NCI-H1436 treated with DMSO at 0.1 percent for 48 hours (cell line): ENCODE results near the gene RAB35.

ENCODE experiments used
- DNase-seq: peaks from one replicate; lab custom pipeline; 2025; lab: John Stamatoyannopoulos, UW

Gene RAB35

GRCh38 chr12:120132863-120133385 lies 16.4 kb upstream of the RAB35 start:
- no peak for DNase-seq

DNA sequence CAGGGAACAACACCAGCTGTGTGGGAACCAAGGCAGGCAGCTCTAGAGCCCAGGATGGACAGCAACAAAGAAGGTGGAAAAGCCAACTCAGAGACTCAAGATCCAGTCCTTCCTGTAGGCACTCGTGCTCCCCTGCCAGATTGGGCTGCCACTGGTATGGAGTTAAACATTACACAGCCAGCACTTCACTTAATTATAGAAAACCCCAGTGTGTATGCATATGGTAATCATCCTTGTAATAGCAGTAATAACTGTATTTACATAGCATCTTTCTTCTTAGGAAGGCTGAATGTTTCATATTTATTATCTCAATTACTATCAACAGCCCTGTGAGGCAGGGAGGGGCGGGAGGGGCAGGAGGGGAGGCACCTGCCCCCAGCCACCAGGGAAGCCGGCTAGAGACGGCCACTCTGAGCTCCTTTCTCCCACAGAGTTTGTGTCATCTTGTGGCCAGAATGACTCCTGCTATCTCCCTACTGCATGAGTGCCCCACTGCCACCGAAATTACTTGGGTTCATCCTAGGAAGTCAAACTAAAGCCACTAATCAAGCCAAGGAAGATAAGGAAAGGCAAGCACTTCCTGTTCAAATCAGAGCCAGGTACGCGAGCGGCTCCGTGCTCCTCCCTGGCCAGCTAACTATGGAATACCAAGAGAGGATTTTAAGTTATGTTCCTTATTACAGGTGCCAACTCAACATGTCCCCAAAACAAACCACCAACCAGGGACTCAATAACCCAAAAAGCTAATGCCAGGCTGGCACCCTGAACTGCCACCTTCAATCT lies 15.7 kb upstream of the RAB35 start:
- peak; percentile 76 for DNase-seq

DNA sequence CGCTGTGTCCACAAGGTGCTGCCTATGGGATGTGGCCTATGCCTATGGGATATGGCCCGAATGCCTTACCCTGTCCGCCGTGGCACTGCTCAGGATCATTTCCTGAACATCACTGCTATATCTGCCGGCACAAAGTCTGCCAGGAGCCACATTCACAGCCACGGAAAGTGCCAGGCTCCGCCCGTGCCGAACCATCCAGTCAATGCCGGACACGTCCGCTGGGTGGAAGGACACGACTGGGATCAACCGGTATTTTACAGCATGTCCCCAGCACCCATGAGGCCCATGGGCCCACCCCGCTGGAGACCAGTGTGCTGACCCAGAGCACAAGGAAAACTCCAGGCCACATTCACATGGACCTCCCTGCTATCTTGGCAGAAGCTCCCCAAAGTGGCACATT lies 14.6 kb upstream of the RAB35 start:
- DNase-seq = no peak

GRCh38 chr12:120130011-120130410 lies 13.5 kb upstream of the RAB35 start:
- no peak for DNase-seq

GRCh38 chr12:120126635-120127005 lies 10.1 kb upstream of the RAB35 start:
- no peak for DNase-seq

DNA sequence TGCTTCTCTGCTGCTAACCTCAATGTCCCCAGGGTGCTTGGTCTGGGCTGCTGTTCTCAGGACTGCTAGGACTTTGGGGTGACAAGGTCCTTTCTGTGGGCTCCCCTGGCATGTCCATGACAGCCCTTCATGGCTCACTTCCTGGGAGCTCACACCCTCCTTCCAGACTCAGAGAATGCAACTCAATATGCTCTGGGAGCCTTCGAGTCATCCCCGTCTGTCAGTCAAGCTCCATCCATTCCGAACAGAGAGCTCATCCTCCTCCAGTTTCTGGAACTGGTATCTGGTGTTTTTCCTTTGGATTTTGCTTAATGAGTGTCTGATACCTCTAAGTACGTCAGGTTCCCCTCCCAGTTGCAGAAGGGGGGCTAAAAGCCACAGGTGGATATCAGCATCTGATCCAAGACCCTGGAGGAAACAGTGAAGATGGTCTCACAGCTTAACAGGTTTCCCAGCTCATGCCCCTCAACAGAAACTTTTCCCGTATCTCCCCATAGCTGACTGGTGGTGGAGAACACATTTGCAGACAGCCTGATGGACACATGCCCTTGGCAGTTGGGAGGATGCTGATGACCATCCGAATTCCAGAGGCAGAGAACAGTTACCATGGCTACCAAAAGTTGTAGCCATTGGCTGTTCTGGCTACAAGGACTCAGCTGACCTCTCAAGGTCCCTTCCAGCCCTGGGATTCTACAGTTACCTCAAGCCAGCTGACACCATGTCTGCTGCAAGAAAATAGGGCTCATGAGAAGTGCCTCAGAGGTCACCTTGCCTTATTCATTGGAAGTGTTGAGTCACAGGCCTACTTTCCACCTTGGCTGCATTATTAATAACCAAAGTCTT lies 9.5 kb upstream of the RAB35 start:
- no peak for DNase-seq

DNA sequence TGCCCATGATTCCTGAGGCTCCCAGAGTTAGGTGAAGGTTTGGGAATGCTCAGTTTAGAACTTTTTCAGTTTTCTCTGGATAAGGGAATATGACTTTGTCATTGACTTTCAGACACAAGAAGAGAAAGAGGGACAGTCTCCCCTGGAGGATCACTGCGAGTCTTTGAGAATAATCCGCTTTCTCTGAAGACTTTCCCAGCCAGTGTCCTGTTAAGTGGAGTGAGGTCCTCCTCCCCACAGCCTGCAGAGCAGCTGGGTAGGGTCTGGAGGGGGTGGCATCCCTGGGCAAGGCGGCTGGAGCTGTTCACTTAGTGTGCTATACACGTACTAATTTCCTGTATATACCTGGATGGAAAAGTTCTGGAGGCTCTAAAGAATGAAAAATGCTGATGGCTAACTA lies 8.5 kb upstream of the RAB35 start:
- DNase-seq = no peak

- DNase-seq = no peak
These were observed 5.3 kb upstream of the RAB35 start for GRCh38 chr12:120121766-120122293.

DNA sequence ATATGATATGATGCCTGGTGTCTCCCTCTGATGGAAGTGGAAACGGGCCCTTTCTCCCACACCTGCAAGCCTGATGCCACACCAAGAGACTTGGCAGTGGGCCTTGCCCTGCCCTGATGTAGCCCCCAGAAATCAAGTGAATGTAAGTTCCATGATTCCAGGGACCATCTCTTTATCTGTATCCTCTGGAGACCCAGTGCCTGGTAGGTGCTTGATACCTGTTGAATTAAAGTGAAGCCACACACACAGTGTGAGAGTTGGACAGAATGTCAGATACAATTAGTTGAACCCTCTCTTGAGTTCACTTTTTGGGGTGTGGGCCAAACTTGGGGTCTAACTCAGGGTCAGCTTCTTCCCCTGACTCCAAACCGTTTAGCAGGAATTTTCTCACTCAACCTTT lies 4.8 kb upstream of the RAB35 start:
- no peak for DNase-seq

DNA sequence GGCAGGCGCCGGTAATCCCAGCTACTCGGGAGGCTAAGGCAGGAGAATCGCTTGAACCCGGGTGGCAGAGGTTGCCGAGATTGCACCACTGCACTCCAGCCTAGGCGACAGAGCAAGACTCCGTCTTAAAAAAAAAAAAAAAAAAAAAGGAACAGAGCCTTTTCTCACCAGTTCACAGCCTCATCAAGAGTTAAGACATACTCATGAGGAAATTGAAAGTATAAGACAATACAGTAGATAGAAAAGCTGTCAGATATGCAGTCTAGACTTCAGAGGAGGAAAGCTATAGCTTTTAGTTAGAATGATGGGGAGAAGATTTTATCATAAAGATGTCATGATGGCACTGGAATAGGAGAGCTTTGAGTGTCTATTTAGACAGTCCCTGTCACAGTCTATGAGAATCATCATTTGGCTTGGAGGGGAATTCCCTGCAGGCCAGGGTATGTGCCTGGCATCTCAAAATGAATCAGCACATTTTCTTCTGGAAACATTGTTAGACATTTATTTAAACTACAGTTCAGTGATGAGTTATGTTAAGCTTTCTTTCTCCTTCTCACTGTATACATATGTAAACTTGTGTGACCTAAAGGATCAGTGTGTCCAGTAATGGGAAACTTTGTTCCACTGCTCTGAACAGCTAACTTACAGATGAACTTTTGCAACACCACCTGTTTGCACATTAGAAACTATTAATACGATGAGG lies 2.9 kb upstream of the RAB35 start:
- no peak for DNase-seq

GRCh38 chr12:120118321-120119061 lies 1.9 kb upstream of the RAB35 start:
- no peak for DNase-seq

- no peak for DNase-seq
These were observed 1.4 kb upstream of the RAB35 start for GRCh38 chr12:120117961-120118320.

DNA sequence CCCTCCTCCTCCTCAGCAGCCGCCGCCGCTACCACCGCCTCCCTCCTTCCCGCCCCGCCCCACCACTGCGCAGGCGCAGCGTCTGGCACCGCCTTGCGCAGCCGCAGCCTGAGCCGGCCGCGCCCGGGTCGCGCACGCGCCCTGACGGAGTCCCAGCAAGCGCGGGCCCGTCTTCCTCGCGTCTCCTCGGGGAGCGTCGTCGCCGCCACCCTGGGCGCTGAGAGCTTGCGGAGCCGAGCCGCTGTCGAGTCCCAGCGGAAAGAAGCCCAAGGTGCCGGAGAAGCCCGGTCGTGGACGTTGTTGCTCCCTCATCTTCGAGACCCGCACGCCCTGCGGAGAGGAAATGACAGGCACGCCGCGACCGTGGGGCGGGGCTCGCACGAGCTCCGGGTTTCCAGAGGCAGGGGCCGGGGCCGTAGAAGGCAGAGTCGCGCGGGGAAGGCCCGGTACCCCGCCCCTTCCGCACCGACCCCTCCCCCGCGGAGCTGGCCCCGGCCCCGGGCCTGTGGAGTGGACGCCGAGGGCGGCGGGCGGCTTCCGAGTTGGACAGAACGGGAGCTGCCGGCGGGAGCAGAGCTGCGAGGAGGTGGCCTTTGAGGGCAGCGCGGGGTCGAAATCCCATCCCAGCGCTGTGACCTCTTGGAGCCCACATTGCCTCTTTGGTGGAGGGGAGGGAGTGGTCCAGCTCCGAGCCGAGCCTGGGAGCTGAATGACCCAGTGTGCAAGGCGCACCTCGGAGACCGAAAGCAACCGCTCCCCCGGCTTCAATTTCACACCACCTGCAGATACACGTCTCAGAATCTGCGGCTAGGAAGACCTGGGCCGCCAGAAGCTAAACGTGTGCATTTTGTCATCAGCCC lies 469 bp upstream of the RAB35 start:
- peak; percentile 37 for DNase-seq

GRCh38 chr12:120115692-120116440 lies 687 bp downstream of the RAB35 start:
- DNase-seq = no peak

DNA sequence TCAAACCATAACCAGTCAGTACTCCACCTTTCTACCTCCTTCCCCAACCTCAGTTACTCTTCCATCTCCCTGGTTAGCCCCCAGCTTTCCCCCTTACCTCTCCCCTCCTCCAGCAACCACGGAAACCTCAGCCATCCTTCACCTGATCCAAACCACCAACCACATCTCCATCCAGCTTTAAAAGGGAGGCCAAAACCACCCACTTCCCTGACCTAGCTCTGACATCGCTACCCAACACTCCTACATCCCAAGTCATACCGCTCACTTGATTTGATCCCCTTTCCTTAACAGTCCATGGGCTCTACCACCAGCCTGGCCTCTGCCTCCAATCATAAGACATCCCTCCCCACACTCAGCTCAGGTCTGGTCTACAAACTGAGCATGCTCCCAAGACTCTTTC lies 1.5 kb downstream of the RAB35 start:
- DNase-seq = no peak

- no peak for DNase-seq
These were observed 5.7 kb downstream of the RAB35 start for GRCh38 chr12:120110550-120111501.

DNA sequence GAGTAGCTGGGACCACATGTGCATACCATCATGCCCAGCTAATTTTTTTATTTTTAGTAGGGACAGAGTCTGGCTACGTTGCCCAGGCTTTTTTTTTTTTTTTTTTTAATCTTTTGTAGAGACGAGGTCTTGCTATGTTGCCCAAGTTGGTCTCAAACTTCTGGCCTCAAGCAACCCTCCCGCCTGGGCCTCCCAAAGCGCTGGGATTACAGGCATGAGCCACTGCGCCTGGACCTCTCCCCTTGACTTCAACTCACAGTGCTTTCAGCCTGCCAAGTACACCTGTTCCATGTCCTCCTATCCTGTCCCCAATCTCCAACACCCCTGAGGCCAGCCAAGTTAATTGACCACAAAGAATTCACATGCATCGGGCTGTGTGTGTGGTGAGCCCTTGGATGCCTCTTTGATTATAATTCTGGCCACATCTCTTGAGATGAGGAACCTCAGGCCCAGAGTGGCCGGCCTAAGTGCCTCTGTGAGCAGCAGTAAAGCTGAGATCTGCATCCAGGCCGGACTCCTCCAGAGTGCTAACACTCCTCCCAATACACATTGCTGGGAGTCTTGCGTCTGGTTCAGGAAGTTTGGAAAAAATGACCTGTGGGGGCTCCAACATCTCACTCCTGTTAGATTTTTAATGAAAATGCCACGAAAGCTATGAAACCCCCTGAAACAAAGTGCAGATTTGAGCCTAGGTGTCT lies 6.8 kb downstream of the RAB35 start:
- no peak for DNase-seq

DNA sequence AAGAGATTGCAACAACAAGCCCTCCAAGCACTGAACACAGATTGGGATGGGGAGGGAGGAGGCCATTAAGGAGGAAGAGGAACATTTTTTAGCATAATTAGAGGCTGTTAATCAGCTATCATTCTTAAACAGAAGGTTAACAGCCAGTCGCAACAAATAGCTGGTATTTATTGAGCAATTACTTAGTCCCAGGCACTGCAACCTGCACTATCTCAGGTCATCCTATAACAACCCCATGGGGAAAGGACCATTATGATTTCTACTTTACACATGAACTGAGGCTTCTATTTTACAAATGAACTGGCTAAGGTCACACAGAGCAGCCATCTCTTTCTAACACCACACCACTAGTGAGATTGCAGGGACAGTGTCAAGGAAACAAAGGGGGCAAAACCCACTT lies 10.4 kb downstream of the RAB35 start:
- no peak for DNase-seq
